Panc1 (cell line): ENCODE data around the gene EEF1AKMT3. TPM values are rescaled to one million over a fixed set of nuclear protein-coding genes. Genes with fewer than 3 reads are reported as not detected.

Experiments used
- ATAC-seq: fragments of 200-7000 bp; cut with Tn5 transposase; 2 replicates; pipeline ENCODE4 v1.9.1; 2020; ENCODE audit warnings: mild to moderate bottlenecking, moderate library complexity
- BruUV-seq: library from RNA; stranded (reverse); fragments of 400-500 nt; replicated peaks from 2 replicates; lab custom pipeline; 2021; lab: Mats Ljungman, UMichigan
- CTCF ChIA-PET: fragments of 300-600 bp; sonication (Branson Sonifier 250); formaldehyde crosslinking; loops from one replicate; lab custom pipeline; 2022; ENCODE audit warnings: antibody characterized with exemption; lab: Charles Lee
- POLR2A ChIA-PET: fragments of 300-600 bp; sonication (Branson Sonifier 250); formaldehyde crosslinking; loops from one replicate; lab custom pipeline; 2022; ENCODE audit warnings: antibody characterized with exemption; lab: Charles Lee
- DNase-seq: peaks from one replicate; pipeline ENCODE4 v3.0.0-alpha.2; 2010; ENCODE audit warnings: low read depth, low spot score
- H3K27ac ChIP-seq: 2 replicates; pipeline ENCODE4 v1.5.1; 2011; ENCODE audit warnings: mild to moderate bottlenecking, low read length, inconsistent platforms
- H3K27me3 ChIP-seq: fragments of 200-500 bp; sonication (Bioruptor generic); 2 replicates; pipeline ENCODE4 v1.6.0; 2014; ENCODE audit warnings: low read length, inconsistent platforms; ENCODE audit not compliant: control insufficient read depth, insufficient read depth
- H3K36me3 ChIP-seq: fragments of 200-500 bp; sonication (Bioruptor generic); 2 replicates; pipeline ENCODE4 v1.5.1; 2014; ENCODE audit warnings: inconsistent platforms, mild to moderate bottlenecking, low read length, moderate library complexity; ENCODE audit not compliant: control insufficient read depth, insufficient read depth
- H3K4me1 ChIP-seq: 2 replicates; pipeline ENCODE4 v1.5.1; 2011; ENCODE audit warnings: inconsistent platforms, mild to moderate bottlenecking, low read length, moderate library complexity; ENCODE audit not compliant: control insufficient read depth, insufficient read depth
- H3K4me3 ChIP-seq, 2 experiments: 2 replicates each; pipeline ENCODE4 v1.5.1; 2011 to 2012; ENCODE audit warnings: low read depth in 2 of 2, low read length in 2 of 2, mild to moderate bottlenecking in 2 of 2, inconsistent platforms in 1 of 2, moderate library complexity in 1 of 2
- H3K9me3 ChIP-seq: fragments of 200-500 bp; sonication (Bioruptor generic); 2 replicates; pipeline ENCODE4 v1.5.1; 2014; ENCODE audit warnings: low read depth, mild to moderate bottlenecking, inconsistent platforms, low read length, moderate library complexity; ENCODE audit not compliant: control insufficient read depth, insufficient read depth
- POLR2AphosphoS5 ChIP-seq: IDR thresholded peaks from 2 replicates; pipeline ENCODE4 v1.6.1; 2012; ENCODE audit warnings: mild to moderate bottlenecking, low read depth, low read length, moderate library complexity
- SIN3A ChIP-seq: IDR thresholded peaks from 2 replicates; pipeline ENCODE4 v1.6.1; 2012; ENCODE audit warnings: low read depth, mild to moderate bottlenecking, low read length, moderate library complexity, borderline replicate concordance; ENCODE audit not compliant: insufficient read depth
- TCF7L2 ChIP-seq: IDR thresholded peaks from 2 replicates; pipeline ENCODE4 v1.6.1; 2011; ENCODE audit warnings: mild to moderate bottlenecking, low read depth, low read length, inconsistent platforms
- in situ Hi-C: cut with HindIII; loops from 2 replicates; pipeline ENCODE4 v1.10.0; 2016; ENCODE audit warnings: low sequenced_read_pairs, low pct_unique_long_range_greater_than_20kb
- intact Hi-C: fragments of 100-400 bp; cut with micrococcal nuclease; formaldehyde crosslinking; loops from one replicate; pipeline ENCODE4 v1.10.0; 2022; ENCODE audit not compliant: unreplicated experiment
- total RNA-seq: library from RNA; stranded (reverse); gene quantifications from one replicate; pipeline ENCODE4 v1.2.1, GENCODE V29; 2021; ENCODE audit not compliant: unreplicated experiment
- TF ChIP-seq, protein P1 (sequence below), 2 experiments: IDR thresholded peaks; 2 replicates each; pipeline ENCODE4 v1.6.1; 2011 to 2012; ENCODE audit warnings: low read depth in 2 of 2, control low read depth in 1 of 2, low read length in 1 of 2, mild to moderate bottlenecking in 1 of 2, moderate library complexity in 1 of 2; ENCODE audit not compliant: insufficient read depth in 1 of 2
- TF ChIP-seq, protein P2 (sequence below): fragments of 450-650 bp; IDR thresholded peaks from 2 replicates; pipeline ENCODE4 v1.5.1; 2017; ENCODE audit warnings: mild to moderate bottlenecking

The EEF1AKMT3 gene
- total RNA-seq, 1 experiment from 2014 or later, result 7.4 TPM

DNA sequence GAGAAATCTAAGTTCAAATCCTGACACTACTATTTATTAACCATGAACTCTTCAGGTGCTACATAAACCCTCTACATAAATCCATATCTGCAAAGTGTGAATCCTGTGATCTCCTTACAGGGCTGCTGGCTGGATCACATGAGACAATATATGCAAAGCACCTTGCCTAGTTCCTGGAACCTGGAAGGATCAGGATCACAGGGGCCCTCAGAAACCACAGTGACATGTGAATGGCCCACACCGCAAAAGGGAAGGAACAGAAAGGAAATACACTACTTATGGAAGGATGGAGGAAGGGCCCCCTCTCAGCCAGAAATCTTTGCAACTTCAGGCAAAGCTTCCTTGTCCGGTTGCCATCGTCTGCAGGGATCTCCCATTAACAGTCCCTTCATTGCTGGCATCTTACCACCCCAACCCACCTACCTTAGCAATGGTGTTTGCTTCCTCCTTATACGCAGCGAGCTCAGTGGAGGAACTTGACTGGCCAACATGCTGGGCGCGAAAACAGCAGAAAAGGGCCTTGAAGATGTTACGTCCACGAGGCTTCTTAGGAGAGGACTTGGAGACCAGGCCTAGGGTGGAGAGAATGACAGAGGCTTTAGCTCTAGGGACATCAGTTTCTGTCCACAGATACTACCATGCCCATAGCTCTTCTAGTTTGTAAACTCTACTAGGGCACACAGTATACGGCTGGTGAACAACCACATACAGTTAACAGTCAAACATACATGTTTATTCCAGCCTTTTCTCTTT is 56.8 kb downstream of the EEF1AKMT3 start:
- H3K9me3 ChIP-seq, result no peaks in the 10 kb centered on the region
- ChIA-PET POLR2A (interaction anchor here (1.2 kb wide), 1 partner anchor 73 kb away, joined by 4 read pairs; no protein-coding TSS in a partner anchor), CTCF (interaction anchor here (0.6 kb wide), 1 partner anchor 35 kb away, joined by 5 read pairs; no protein-coding TSS in a partner anchor)
- H3K27ac ChIP-seq, result no peak overlapping the region
- in situ Hi-C loops (no loop called here), intact Hi-C loops (no loop called here)
- no peak overlapping the region for H3K4me3 ChIP-seq
- no peaks in the 10 kb centered on the region for H3K27me3 ChIP-seq
- TF ChIP-seq POLR2AphosphoS5 (no peak), SIN3A (no peak), TCF7L2 (no peak)
- TF ChIP-seq, protein P1, sequence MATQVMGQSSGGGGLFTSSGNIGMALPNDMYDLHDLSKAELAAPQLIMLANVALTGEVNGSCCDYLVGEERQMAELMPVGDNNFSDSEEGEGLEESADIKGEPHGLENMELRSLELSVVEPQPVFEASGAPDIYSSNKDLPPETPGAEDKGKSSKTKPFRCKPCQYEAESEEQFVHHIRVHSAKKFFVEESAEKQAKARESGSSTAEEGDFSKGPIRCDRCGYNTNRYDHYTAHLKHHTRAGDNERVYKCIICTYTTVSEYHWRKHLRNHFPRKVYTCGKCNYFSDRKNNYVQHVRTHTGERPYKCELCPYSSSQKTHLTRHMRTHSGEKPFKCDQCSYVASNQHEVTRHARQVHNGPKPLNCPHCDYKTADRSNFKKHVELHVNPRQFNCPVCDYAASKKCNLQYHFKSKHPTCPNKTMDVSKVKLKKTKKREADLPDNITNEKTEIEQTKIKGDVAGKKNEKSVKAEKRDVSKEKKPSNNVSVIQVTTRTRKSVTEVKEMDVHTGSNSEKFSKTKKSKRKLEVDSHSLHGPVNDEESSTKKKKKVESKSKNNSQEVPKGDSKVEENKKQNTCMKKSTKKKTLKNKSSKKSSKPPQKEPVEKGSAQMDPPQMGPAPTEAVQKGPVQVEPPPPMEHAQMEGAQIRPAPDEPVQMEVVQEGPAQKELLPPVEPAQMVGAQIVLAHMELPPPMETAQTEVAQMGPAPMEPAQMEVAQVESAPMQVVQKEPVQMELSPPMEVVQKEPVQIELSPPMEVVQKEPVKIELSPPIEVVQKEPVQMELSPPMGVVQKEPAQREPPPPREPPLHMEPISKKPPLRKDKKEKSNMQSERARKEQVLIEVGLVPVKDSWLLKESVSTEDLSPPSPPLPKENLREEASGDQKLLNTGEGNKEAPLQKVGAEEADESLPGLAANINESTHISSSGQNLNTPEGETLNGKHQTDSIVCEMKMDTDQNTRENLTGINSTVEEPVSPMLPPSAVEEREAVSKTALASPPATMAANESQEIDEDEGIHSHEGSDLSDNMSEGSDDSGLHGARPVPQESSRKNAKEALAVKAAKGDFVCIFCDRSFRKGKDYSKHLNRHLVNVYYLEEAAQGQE (IDR thresholded peaks at IDR 0.05; ENCODE audit: insufficient read depth in 1 of 2, low read depth in 2 of 2, low read length in 1 of 2), result no peak
- TF ChIP-seq, protein P2, sequence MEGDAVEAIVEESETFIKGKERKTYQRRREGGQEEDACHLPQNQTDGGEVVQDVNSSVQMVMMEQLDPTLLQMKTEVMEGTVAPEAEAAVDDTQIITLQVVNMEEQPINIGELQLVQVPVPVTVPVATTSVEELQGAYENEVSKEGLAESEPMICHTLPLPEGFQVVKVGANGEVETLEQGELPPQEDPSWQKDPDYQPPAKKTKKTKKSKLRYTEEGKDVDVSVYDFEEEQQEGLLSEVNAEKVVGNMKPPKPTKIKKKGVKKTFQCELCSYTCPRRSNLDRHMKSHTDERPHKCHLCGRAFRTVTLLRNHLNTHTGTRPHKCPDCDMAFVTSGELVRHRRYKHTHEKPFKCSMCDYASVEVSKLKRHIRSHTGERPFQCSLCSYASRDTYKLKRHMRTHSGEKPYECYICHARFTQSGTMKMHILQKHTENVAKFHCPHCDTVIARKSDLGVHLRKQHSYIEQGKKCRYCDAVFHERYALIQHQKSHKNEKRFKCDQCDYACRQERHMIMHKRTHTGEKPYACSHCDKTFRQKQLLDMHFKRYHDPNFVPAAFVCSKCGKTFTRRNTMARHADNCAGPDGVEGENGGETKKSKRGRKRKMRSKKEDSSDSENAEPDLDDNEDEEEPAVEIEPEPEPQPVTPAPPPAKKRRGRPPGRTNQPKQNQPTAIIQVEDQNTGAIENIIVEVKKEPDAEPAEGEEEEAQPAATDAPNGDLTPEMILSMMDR, result no peak
- no TSS peak for BruUV-seq
- DNase-seq (no peak), ATAC-seq (no peak)
- peaks cover 18% of the 10 kb centered on the region for H3K36me3 ChIP-seq
- peaks cover 29% of the 10 kb centered on the region for H3K4me1 ChIP-seq

DNA sequence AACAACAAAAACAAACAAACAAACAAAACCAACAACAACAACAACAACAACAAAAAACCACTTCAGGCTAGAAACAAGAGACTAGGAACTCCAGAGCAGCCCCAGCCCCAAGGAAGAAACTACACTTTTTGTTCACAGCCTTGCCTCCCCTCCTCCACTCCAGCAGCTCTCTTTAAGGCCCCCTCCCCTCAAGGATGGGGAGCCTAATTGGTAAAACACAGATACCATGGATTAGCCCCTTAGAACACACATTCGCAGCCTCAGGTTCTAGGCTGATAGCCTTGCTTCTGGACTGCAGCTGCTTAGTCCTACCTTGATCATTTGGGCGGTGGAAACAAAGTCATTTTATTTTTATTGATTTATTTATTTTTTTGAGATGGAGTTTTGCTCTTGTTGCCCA is 58.0 kb downstream of the EEF1AKMT3 start:
- ChIA-PET POLR2A (no interaction called here), CTCF (interaction anchor here (0.7 kb wide), 1 partner anchor 585 kb away, joined by 3 read pairs; no protein-coding TSS in a partner anchor)
- intact Hi-C loops, result no loop called here

More for the DNA sequence above, 58.0 kb downstream of the EEF1AKMT3 start:
- Histone ChIP-seq H3K27me3 (no peaks in the 10 kb centered on the region), H3K27ac (no peak overlapping the region), H3K9me3 (no peaks in the 10 kb centered on the region), H3K36me3 (peaks cover 17% of the 10 kb centered on the region), H3K4me1 (peaks cover 38% of the 10 kb centered on the region), H3K4me3 (no peak overlapping the region)
- in situ Hi-C loops, result no loop called here
- BruUV-seq, result no TSS peak
- ATAC-seq (no peak), DNase-seq (no peak)
- TF ChIP-seq POLR2AphosphoS5 (no peak), TCF7L2 (no peak), SIN3A (no peak)
- TF ChIP-seq, protein P1 (IDR thresholded peaks at IDR 0.05; ENCODE audit: insufficient read depth in 1 of 2, low read depth in 2 of 2, low read length in 1 of 2), result no peak
- TF ChIP-seq, protein P2, result no peak
